HG03103 (cell line): ENCODE data around the gene LRRC7.
"Not testable (repeated sequence)": the region's sequence is repeated elsewhere in the genome, so short reads cannot be mapped to it uniquely, and the experiment has no call there.

Experiments
- ATAC-seq: cut with Tn5 transposase; IDR thresholded peaks from one replicate; pipeline ENCODE4 v1.9.1; 2021; ENCODE audit warnings: low read depth; ENCODE audit not compliant: unreplicated experiment

LRRC7 gene

GRCh38 chr1:69852706-69853105, 285.0 kb downstream of the LRRC7 start:
- no peak for ATAC-seq

GRCh38 chr1:69858534-69858933, 290.8 kb downstream of the LRRC7 start:
- no peak for ATAC-seq

- no peak for ATAC-seq
These were observed 293.9 kb downstream of the LRRC7 start for GRCh38 chr1:69861641-69862040.

- ATAC-seq = no peak
These were observed 295.2 kb downstream of the LRRC7 start for GRCh38 chr1:69862906-69863305.

GRCh38 chr1:69863704-69864103, 296.0 kb downstream of the LRRC7 start:
- no peak for ATAC-seq

GRCh38 chr1:69871412-69871811, 303.7 kb downstream of the LRRC7 start:
- no peak for ATAC-seq

- ATAC-seq = no peak
These were observed 310.6 kb downstream of the LRRC7 start for GRCh38 chr1:69878338-69878737.

GRCh38 chr1:69888016-69888415, 320.3 kb downstream of the LRRC7 start:
- not testable (repeated sequence) for ATAC-seq

- ATAC-seq = no peak
These were observed 320.9 kb downstream of the LRRC7 start for GRCh38 chr1:69888657-69889056.

GRCh38 chr1:69898403-69898947, 330.8 kb downstream of the LRRC7 start:
- ATAC-seq = no peak

GRCh38 chr1:69911301-69911801, 343.6 kb downstream of the LRRC7 start:
- ATAC-seq = no peak

- ATAC-seq = no peak
These were observed 346.3 kb downstream of the LRRC7 start for GRCh38 chr1:69913977-69914376.

GRCh38 chr1:69914976-69915765, 347.4 kb downstream of the LRRC7 start:
- ATAC-seq = no peak

GRCh38 chr1:69919129-69919921, 351.6 kb downstream of the LRRC7 start:
- no peak for ATAC-seq

- no peak for ATAC-seq
These were observed 352.2 kb downstream of the LRRC7 start for GRCh38 chr1:69919922-69920273.

GRCh38 chr1:69920426-69920825, 352.7 kb downstream of the LRRC7 start:
- ATAC-seq = no peak

GRCh38 chr1:69921486-69921885, 353.8 kb downstream of the LRRC7 start:
- ATAC-seq = no peak

- not testable (repeated sequence) for ATAC-seq
These were observed 360.5 kb downstream of the LRRC7 start for GRCh38 chr1:69928234-69928633.

- ATAC-seq = no peak
These were observed 361.8 kb downstream of the LRRC7 start for GRCh38 chr1:69929308-69930057.

GRCh38 chr1:69930396-69930795, 362.7 kb downstream of the LRRC7 start:
- no peak for ATAC-seq

- no peak for ATAC-seq
These were observed 365.0 kb downstream of the LRRC7 start for GRCh38 chr1:69932760-69933159.
